ENCODE data around the gene MSANTD2.

Gene MSANTD2

DNA sequence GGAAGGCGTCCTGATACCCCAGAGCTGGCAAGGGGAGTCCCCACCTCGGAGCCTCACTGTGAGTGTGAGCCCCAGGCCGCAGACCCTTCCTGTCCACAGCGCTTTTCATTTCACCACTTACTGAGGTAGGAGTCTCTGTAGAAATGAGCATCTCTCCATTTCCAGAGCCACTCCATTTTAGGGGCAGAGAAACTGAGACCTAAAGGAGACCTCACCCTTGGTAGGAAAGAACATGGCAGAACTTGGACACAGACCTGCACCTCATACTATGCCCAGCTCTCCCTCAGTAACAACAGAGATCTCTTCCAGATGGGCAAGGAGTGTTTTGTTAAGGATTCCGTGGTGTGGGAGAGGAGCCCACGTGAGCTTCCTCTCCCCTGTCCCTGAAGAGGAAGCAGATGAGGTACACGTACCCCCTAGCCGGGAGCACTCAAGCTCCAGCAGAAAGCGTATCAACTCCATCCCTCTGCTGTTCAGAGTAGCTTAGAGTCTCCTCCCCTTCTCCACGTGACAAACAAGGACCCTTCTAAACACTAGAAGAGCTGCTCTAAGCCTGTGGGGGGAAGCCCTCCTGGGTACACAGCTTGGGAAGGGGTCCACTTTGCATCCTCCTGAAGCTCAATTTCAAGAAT lies 47.6 kb downstream of the MSANTD2 start:
- Histone ChIP-seq H3K4me3 (ENCODE audit: insufficient read depth, low read length, poor library complexity, severe bottlenecking) (no peak overlapping the region), H3K36me3 (ENCODE audit: low read length) (no peaks in the 10 kb centered on the region), H3K9me3 (ENCODE audit: insufficient read depth, low read length) (no peaks in the 10 kb centered on the region), H3K9ac (ENCODE audit: low read length) (no peak overlapping the region), H3K79me2 (ENCODE audit: insufficient read depth, low read length) (no peaks in the 10 kb centered on the region), H4K20me1 (ENCODE audit: low read depth, low read length) (no peaks in the 10 kb centered on the region), H3K4me2 (ENCODE audit: low read depth, low read length, poor library complexity, severe bottlenecking) (no peak overlapping the region), H3F3A (ENCODE audit: insufficient read depth) (no peaks in the 10 kb centered on the region), H3K27me3 (ENCODE audit: low read length) (no peaks in the 10 kb centered on the region), H3K9me2 (replicated peaks; ENCODE audit: insufficient read depth, low read length) (no peaks in the 10 kb centered on the region), H3K27ac (ENCODE audit: low read depth, low read length) (no peak overlapping the region), H2AFZ (ENCODE audit: low read depth, low read length, severe bottlenecking) (no peak overlapping the region)
- TF ChIP-seq EZH2phosphoT487 (conservative IDR thresholded peaks at IDR 0.05; ENCODE audit: low read length) = no peak
- TF ChIP-seq, protein P1, sequence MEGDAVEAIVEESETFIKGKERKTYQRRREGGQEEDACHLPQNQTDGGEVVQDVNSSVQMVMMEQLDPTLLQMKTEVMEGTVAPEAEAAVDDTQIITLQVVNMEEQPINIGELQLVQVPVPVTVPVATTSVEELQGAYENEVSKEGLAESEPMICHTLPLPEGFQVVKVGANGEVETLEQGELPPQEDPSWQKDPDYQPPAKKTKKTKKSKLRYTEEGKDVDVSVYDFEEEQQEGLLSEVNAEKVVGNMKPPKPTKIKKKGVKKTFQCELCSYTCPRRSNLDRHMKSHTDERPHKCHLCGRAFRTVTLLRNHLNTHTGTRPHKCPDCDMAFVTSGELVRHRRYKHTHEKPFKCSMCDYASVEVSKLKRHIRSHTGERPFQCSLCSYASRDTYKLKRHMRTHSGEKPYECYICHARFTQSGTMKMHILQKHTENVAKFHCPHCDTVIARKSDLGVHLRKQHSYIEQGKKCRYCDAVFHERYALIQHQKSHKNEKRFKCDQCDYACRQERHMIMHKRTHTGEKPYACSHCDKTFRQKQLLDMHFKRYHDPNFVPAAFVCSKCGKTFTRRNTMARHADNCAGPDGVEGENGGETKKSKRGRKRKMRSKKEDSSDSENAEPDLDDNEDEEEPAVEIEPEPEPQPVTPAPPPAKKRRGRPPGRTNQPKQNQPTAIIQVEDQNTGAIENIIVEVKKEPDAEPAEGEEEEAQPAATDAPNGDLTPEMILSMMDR (IDR thresholded peaks at IDR 0.05; ENCODE audit: insufficient read depth, low read length, poor library complexity, severe bottlenecking) = no peak

DNA sequence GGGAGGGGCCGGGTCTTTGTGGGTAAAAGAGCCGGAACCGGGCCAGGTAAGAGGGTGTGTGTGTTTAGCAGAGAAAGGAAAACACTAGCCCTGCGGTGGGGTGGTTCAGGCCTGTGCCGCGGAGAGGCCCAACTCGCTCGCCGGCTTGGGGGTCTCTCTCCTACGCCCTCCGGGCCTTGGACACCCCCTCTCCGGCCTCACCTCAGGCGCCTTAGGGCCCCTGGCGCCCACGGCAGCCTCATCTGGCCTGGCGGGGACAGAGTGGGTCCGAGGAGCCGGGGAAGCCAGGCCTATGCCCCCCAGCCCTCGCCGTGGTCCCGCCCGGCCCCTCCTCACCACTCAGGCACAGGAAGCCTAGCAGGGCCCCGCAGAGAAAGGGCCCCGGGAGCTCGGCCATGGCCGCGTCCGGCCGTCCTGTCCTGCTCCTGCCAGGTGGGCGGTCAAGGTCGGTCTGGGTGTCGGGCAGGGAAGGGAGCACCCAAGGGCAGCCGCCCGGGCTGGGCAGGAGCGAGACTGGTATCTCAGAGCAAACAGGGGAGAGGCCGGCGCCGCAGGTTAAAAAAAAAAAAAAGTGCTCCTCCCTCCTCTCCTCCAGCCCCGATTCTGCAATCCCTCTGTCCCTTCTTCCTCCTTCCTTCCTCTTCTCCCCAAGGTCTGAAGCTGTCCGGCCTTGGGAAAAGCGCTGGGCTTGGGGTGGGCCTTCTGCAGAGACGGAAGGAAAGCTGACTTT lies 48.3 kb downstream of the MSANTD2 start, which contains the start of gene VSIG2:
Gene VSIG2, minus strand, starts transcription at position 515 of the 730 bp plus-strand sequence. Its CDS starts 118 bp downstream, at position 397.
- Histone ChIP-seq H3K79me2 (ENCODE audit: insufficient read depth, low read length) (no peaks in the 10 kb centered on the region), H3K27ac (ENCODE audit: low read depth, low read length) (no peak within 1 kb of the TSS), H3K36me3 (ENCODE audit: low read length) (no peaks in the 10 kb centered on the region), H3K4me2 (ENCODE audit: low read depth, low read length, poor library complexity, severe bottlenecking) (no peak within 1 kb of the TSS), H3K27me3 (ENCODE audit: low read length) (no peaks in the 10 kb centered on the region), H2AFZ (ENCODE audit: low read depth, low read length, severe bottlenecking) (no peak within 1 kb of the TSS), H3F3A (ENCODE audit: insufficient read depth) (no peaks in the 10 kb centered on the region), H3K9me3 (ENCODE audit: insufficient read depth, low read length) (no peaks in the 10 kb centered on the region), H3K9ac (ENCODE audit: low read length) (no peak within 1 kb of the TSS), H4K20me1 (ENCODE audit: low read depth, low read length) (no peaks in the 10 kb centered on the region), H3K9me2 (replicated peaks; ENCODE audit: insufficient read depth, low read length) (no peaks in the 10 kb centered on the region), H3K4me3 (ENCODE audit: insufficient read depth, low read length, poor library complexity, severe bottlenecking) (no peak within 1 kb of the TSS)
- TF ChIP-seq, protein P1 (IDR thresholded peaks at IDR 0.05; ENCODE audit: insufficient read depth, low read length, poor library complexity, severe bottlenecking) = no peak
- TF ChIP-seq EZH2phosphoT487 (conservative IDR thresholded peaks at IDR 0.05; ENCODE audit: low read length) = no peak

DNA sequence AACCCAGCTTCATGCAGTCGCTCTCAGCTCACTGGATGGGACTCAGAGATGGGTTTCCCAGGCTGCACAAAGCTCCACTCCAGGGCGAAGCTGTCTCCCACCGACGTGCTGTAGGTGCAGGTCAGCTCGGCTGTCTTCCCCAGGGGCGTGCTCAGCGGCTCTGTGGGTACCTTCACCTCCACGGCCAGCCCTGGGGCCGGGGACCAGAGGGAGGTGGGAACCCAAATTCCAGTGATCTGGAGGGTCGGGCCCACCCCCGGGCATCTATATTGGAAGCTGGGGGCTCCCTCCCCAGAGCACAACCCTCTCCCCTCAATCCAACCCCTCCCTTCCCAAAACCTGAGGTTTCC lies 48.8 kb downstream of the MSANTD2 start:
- no peak overlapping the region for H3K4me2 ChIP-seq (ENCODE audit: low read depth, low read length, poor library complexity, severe bottlenecking)
- no peak overlapping the region for H2AFZ ChIP-seq (ENCODE audit: low read depth, low read length, severe bottlenecking)
- no peaks in the 10 kb centered on the region for H4K20me1 ChIP-seq (ENCODE audit: low read depth, low read length)
- no peak overlapping the region for H3K27ac ChIP-seq (ENCODE audit: low read depth, low read length)
- no peaks in the 10 kb centered on the region for H3K9me2 ChIP-seq (replicated peaks; ENCODE audit: insufficient read depth, low read length)
- no peak overlapping the region for H3K9ac ChIP-seq (ENCODE audit: low read length)
- no peaks in the 10 kb centered on the region for H3F3A ChIP-seq (ENCODE audit: insufficient read depth)
- TF ChIP-seq EZH2phosphoT487 (conservative IDR thresholded peaks at IDR 0.05; ENCODE audit: low read length) = no peak
- TF ChIP-seq, protein P1 (IDR thresholded peaks at IDR 0.05; ENCODE audit: insufficient read depth, low read length, poor library complexity, severe bottlenecking) = no peak
- no peaks in the 10 kb centered on the region for H3K9me3 ChIP-seq (ENCODE audit: insufficient read depth, low read length)
- no peaks in the 10 kb centered on the region for H3K27me3 ChIP-seq (ENCODE audit: low read length)
- H3K79me2 ChIP-seq (ENCODE audit: insufficient read depth, low read length) = no peaks in the 10 kb centered on the region
- no peak overlapping the region for H3K4me3 ChIP-seq (ENCODE audit: insufficient read depth, low read length, poor library complexity, severe bottlenecking)
- H3K36me3 ChIP-seq (ENCODE audit: low read length) = no peaks in the 10 kb centered on the region
